K562 (cell line): ENCODE measurements around the gene PDF. TPM values are rescaled to one million over a fixed set of nuclear protein-coding genes. Genes with fewer than 3 reads are reported as not detected.

Experiments
- BHLHE40 ChIP-seq: IDR thresholded peaks from 2 replicates; pipeline ENCODE4 v1.6.1; 2011; ENCODE audit warnings: low read length, improper control_type of control experiment
- BRF2 ChIP-seq: IDR thresholded peaks from 3 replicates; pipeline ENCODE4 v1.6.1; 2011; ENCODE audit warnings: borderline replicate concordance, mild to moderate bottlenecking; ENCODE audit not compliant: insufficient read length, insufficient read depth
- CREB5 ChIP-seq: fragments of 250-450 bp; sonication (Bioruptor Pico); IDR thresholded peaks from 2 replicates; pipeline ENCODE4 v1.5.0; 2020; ENCODE audit warnings: mild to moderate bottlenecking
- DDX20 ChIP-seq: fragments of 450-650 bp; IDR thresholded peaks from 2 replicates; pipeline ENCODE4 v1.6.1; 2016; ENCODE audit warnings: missing genetic modification characterization, low read depth, mild to moderate bottlenecking, missing compliant biosample characterization, moderate library complexity
- E2F8 ChIP-seq: fragments of 450-650 bp; IDR thresholded peaks from 2 replicates; pipeline ENCODE4 v1.7.1; 2018; ENCODE audit warnings: mild to moderate bottlenecking, low read depth; ENCODE audit not compliant: partially characterized antibody
- MEIS2 ChIP-seq: fragments of 450-650 bp; IDR thresholded peaks from 2 replicates; pipeline ENCODE4 v1.6.1; 2014; ENCODE audit warnings: mild to moderate bottlenecking; ENCODE audit not compliant: partially characterized antibody
- RAD21 ChIP-seq, 2 experiments: fragments of 250-450 bp in 1 of 2; fragments of 450-650 bp in 1 of 2; sonication (Bioruptor Pico) in 1 of 2; formaldehyde crosslinking in 1 of 2; IDR thresholded peaks in 1 of 2; conservative IDR thresholded peaks in 1 of 2; 2 replicates each; pipeline versions ENCODE4 v1.4.0 to v1.8.0; 2020 to 2022; ENCODE audit warnings: mild to moderate bottlenecking in 2 of 2, moderate library complexity in 1 of 2
- RB1 ChIP-seq: fragments of 450-650 bp; IDR thresholded peaks from 2 replicates; pipeline ENCODE4 v1.6.1; 2017; ENCODE audit warnings: low read depth, mild to moderate bottlenecking
- STAT6 ChIP-seq: sonication (generic); formaldehyde crosslinking; IDR thresholded peaks from 2 replicates; pipeline ENCODE4 v1.8.1; 2023; ENCODE audit warnings: mild to moderate bottlenecking, missing genetic modification reagents
- TAF15 ChIP-seq: fragments of 200-400 bp; formaldehyde crosslinking; IDR thresholded peaks from 2 replicates; pipeline ENCODE4 v1.6.1; 2017; ENCODE audit warnings: mild to moderate bottlenecking, low read depth, low read length, moderate library complexity
- ZBTB5 ChIP-seq: fragments of 450-650 bp; IDR thresholded peaks from 2 replicates; pipeline ENCODE4 v1.6.1; 2017; ENCODE audit warnings: antibody characterized with exemption
- ZNF551 ChIP-seq: fragments of 250-450 bp; sonication (Bioruptor Pico); IDR thresholded peaks from 2 replicates; pipeline ENCODE4 v1.5.0; 2021; ENCODE audit warnings: mild to moderate bottlenecking, moderate library complexity
- polyA plus RNA-seq, 8 experiments: library from polyadenylated mRNA; depleted of rRNA in 4 of 8; stranded (reverse) in 5 of 8; unstranded in 3 of 8; fragments of >200 nt; fragmentation: Nextera tagmentation in 2 of 8; fragmentation: Illumina TruSeq in 1 of 8; extraction: Ambion mirVana in 2 of 8; extraction: Trizol in 1 of 8; gene quantifications; 2 replicates each; pipeline versions ENCODE4 v1.2.1 to v1.2.3, GENCODE V29; 2011 to 2014; ENCODE audit warnings: inconsistent platforms in 1 of 8, missing spikeins in 1 of 8
- total RNA-seq, 7 experiments: library from RNA; depleted of rRNA in 6 of 7; stranded (reverse); fragments of >200 nt in 6 of 7; fragmentation: Illumina TruSeq in 2 of 7; extraction: Trizol in 2 of 7; gene quantifications; 2 replicates each; pipeline versions ENCODE4 v1.2.1 to v1.2.3, GENCODE V29; 2011 to 2021; ENCODE audit warnings: low replicate concordance in 1 of 7

Gene PDF
- total and polyA plus RNA-seq, 9 of the 15 experiments (the other 6 are each of a cell fraction or from before 2014, with no cell fraction given): 0.15 to 72.4 (median 5.6) TPM

GRCh38 chr16:69330286-69331109 is at the start of gene PDF (continued):
- TF ChIP-seq BHLHE40 (no peak; the same call in 1 of the 2 replicates), MEIS2 (peak; percentile 6), E2F8 (peak; percentile 67), ZBTB5 (no peak), STAT6 (CRISPR knock-in tag) (no peak; the same call in 1 of the 2 replicates), RB1 (peak; percentile 88), TAF15 (no peak), DDX20 (tag) (no peak), RAD21 (CRISPR knock-in tag; conservative IDR thresholded peaks at IDR 0.05 in 1 of 2, IDR thresholded peaks at IDR 0.05 in 1 of 2) (peak in 1 of 2 experiments; percentile 10; a peak in 1 of 4 replicates), BRF2 (no peak), CREB5 (CRISPR knock-in tag) (no peak), ZNF551 (CRISPR knock-in tag) (no peak)
